Activated T-cell treated with anti-CD3 and anti-CD28 coated beads, Interleukin-2, amount 50 U/mL, for 1 hour (primary cell): ENCODE data around the gene MYMK.
A peak's percentile ranks its signal among the peaks of the same experiment; 100 is the strongest.

Experiments
- DNase-seq: peaks from one replicate; pipeline ENCODE4 v3.0.0-alpha.2; 2020

MYMK gene

GRCh38 chr9:133496861-133497842, 27.6 kb downstream of the MYMK start:
- no peak for DNase-seq

GRCh38 chr9:133495327-133496293, 29.1 kb downstream of the MYMK start:
- DNase-seq: no peak

- DNase-seq: no peak
These were observed 30.0 kb downstream of the MYMK start for GRCh38 chr9:133494636-133495326.

DNA sequence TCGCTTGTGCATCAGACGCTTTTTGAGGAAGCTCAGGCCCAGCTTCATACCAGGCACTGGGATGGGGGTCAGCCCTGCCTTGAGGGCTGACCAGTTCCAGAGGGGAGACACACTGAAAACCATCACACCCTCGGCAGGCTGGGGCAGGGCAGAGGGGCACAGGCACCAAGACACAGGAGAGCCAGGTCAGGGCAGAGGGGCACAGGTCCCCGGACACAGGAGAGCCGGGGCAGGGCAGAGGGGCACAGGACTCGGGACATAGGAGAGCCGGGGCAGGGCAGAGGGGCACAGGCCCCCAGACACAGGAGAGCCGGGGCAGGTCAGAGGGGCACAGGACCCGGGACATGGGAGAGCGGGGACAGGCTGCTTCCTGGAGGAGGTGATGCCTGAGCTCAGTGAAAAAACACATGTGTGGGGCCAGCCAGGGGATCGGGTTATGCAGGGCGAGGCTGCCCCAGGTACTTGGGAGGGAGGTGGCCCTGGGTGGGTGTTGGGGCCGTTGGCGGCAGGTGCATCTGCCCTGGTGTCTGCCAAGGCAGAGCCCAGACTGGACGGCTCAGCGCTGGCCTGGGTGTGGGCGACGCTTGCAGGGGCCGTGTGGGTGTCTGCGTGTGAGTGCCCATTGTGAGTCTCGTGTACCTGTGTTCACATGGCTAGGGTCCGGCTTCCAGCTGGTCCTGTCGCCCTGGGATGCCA, 30.8 kb downstream of the MYMK start:
- no peak for DNase-seq

- no peak for DNase-seq
These were observed 31.3 kb downstream of the MYMK start for GRCh38 chr9:133493428-133493827.

GRCh38 chr9:133492061-133493021, 32.4 kb downstream of the MYMK start:
- DNase-seq: no peak

GRCh38 chr9:133491656-133491925, 33.2 kb downstream of the MYMK start:
- no peak for DNase-seq

DNA sequence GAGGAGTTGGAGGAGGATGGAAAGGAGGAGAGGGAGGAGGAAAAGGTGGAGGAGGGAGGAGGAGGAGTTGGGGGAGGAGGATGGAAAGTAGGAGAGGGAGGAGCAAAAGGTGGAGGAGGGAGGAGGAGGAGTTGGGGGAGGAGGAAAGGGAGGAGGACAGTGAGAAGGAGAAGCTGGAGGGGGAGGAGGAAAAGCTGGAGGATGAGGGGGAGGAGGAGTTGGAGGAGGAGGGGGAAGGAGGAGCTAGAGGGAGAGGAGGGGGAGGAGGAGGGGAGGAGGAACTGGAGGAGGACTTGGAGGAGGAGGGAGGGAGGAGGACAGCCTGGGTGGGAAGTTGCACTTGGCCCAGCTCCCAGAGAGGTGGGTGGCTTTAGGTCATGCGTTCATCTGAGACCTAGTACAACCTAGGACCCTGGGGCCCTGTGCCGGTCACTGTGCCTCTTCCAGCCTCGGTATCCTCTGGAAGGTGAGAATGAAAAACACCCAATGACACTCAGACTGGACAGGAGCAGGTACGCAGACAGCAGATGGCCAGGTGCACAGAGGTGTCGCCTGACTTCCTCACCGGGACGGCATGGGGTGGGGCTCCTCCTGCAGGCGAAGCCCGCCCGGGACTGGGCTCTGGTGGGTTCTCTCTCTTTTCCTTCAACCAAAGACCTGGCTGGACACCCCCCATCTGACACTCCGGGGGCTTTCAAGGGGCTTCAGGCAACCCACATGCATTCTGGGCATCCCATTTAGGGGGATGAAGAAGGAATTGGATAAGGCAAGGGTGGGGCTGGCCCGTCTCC, 33.7 kb downstream of the MYMK start:
- no peak for DNase-seq

- no peak for DNase-seq
These were observed 34.5 kb downstream of the MYMK start for GRCh38 chr9:133490201-133490681.

DNA sequence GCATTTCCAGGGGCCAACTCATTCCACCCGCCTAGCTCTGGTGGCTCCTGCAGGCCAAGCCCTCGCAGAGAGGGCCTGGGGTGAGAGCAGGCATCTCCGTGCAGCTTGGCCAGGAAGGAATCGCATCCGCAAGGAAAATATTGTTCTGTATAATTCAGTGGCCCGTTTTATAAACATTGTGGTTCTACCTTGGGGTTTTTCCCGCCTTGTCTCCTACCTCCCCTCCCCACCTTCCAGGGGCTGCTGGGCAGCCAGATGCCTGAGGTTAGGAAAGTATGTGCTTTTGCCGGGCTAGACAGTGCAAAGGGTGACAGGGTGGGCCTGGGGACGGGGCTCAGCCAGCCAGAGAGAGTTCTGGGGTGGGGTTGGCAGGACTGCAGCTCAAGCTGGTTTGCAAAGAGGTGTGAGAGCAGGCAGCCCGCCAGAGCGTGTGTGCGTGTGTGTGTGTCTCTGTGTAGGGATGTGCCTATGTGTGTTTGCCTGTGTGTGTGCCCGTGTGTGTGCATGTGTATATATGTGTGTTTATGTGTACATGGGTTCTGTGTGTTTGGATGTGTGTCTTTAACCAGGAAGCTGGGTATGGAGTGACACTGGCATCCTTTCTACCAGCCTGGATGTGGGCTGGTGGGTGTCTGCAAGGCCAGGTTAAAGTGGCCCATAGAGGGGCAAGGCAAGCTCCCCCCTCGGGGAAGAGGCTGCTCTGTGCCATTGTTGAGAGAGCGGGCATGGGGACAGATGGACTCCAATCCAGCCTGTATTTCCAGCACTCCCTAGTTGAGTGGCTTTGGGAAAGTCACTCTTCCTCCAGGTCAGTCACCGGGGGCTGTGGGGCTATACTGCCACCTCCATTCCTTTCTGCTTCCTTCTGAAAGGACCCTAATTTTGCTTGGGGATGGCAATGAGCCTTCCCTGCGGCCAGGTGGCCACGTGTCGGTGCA, 35.2 kb downstream of the MYMK start:
- DNase-seq: no peak

DNA sequence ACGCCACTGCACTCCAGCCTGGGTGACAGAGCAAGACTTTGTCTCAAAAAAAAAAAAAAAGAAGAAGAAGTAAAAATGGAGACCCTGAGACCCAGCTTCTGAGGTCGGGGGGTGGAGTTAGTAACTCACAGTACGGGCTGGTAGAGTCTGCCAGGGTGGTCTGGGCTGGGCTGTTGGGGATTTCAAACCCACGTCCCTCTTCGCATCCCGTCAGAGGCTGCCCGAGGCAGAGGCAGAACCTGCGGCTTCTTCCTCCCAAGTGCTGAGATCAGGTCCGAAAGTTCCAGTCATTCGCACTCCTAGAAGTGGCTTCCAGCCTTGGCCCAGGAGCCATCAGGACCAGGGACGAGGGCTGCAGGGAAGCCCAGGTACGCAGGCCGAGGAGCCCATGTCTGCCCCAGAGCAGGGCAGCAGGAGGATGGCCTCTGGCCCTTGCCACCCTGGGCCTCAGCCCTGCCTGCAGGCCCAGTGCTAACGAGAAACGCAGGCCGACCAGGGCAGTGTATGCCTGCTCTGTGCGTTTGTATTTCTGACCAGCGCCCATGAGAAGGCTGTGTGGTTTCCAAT, 36.0 kb downstream of the MYMK start:
- no peak for DNase-seq

DNA sequence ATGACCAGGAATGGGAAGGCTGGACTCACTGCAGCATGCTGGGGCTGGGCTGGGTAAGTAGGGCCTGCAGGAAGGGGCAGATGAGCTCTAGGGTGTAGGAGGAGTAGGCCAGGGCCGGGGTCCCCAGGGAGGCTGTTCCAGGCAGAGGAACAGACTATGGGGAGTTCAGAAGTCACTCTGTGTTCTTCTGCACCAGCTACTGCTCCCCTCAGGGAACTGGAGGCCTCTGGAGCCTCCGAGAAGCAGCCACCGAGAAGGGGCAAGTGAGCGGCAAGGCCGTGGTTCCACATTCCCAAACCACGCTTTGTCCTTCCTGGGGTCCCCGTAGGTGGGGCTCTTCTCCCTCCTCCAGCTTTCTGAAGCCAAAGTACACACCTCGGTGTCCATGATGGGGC, 37.4 kb downstream of the MYMK start:
- no peak for DNase-seq

- no peak for DNase-seq
These were observed 39.1 kb downstream of the MYMK start for GRCh38 chr9:133485531-133486260.

GRCh38 chr9:133484671-133485437, 39.9 kb downstream of the MYMK start:
- no peak for DNase-seq

GRCh38 chr9:133483611-133484010, 41.1 kb downstream of the MYMK start:
- DNase-seq: no peak

- peak; percentile 83 for DNase-seq
These were observed 45.7 kb downstream of the MYMK start, which contains the start of gene SLC2A6 for GRCh38 chr9:133478851-133479711. Gene SLC2A6, minus strand, starts transcription at chr9:133479099. Its CDS starts 40 bp downstream, at chr9:133479059.
